ENCODE results near the gene HRH3. TPM values are rescaled to one million over a fixed set of nuclear protein-coding genes. Genes with fewer than 3 reads are reported as not detected.

HRH3 gene
- total RNA-seq, 4 donors from 2014 or later, result not detected

GRCh38 chr20:62232194-62232593 is 12.1 kb upstream of the HRH3 start:
- DNase-seq, result no peak
- H3K27ac ChIP-seq, result no peak overlapping the region
- H3K27me3 ChIP-seq, result no peaks in the 10 kb centered on the region
- no peak overlapping the region for H3K4me3 ChIP-seq
- intact Hi-C loops (cut with DNase I; ENCODE audit: low total_unique reads), result no loop called here
- no peak for TF ChIP-seq CTCF (IDR thresholded peaks at IDR 0.05 in 4 of 5, conservative IDR thresholded peaks at IDR 0.05 in 1 of 5)
- no peak for TF ChIP-seq POLR2A (IDR thresholded peaks at IDR 0.05)
- no peak for ATAC-seq
- H3K4me1 ChIP-seq, result peaks cover 21 to 25% of the 10 kb centered on the region in 2 donors
- in situ Hi-C loops (cut with MboI; ENCODE audit: low sequenced_read_pairs in 4 of 4), result no loop called here
- H3K9me3 ChIP-seq, result no peaks in the 10 kb centered on the region
- H3K36me3 ChIP-seq, result no peaks in the 10 kb centered on the region

GRCh38 chr20:62231292-62231691 is 11.2 kb upstream of the HRH3 start:
- no peak for TF ChIP-seq POLR2A (IDR thresholded peaks at IDR 0.05)
- TF ChIP-seq CTCF (IDR thresholded peaks at IDR 0.05 in 4 of 5, conservative IDR thresholded peaks at IDR 0.05 in 1 of 5), result no peak
- DNase-seq, result no peak
- ATAC-seq, result no peak
- intact Hi-C loops (cut with DNase I; ENCODE audit: low total_unique reads) (no loop called here), in situ Hi-C loops (cut with MboI; ENCODE audit: low sequenced_read_pairs in 4 of 4) (no loop called here)
- H3K4me1 ChIP-seq, result peaks cover 21 to 25% of the 10 kb centered on the region in 2 donors
- H3K36me3 ChIP-seq, result no peaks in the 10 kb centered on the region
- H3K27ac ChIP-seq, result no peak overlapping the region
- no peak overlapping the region for H3K4me3 ChIP-seq
- no peaks in the 10 kb centered on the region for H3K27me3 ChIP-seq
- H3K9me3 ChIP-seq, result no peaks in the 10 kb centered on the region

- H3K36me3 ChIP-seq, result no peaks in the 10 kb centered on the region
- DNase-seq (no peak), ATAC-seq (no peak)
- TF ChIP-seq POLR2A (IDR thresholded peaks at IDR 0.05) (no peak), CTCF (IDR thresholded peaks at IDR 0.05 in 4 of 5, conservative IDR thresholded peaks at IDR 0.05 in 1 of 5) (no peak)
- no peaks in the 10 kb centered on the region for H3K27me3 ChIP-seq
- no peak overlapping the region for H3K27ac ChIP-seq
- H3K4me1 ChIP-seq, result peaks cover 21 to 25% of the 10 kb centered on the region in 2 donors
- intact Hi-C loops (cut with DNase I; ENCODE audit: low total_unique reads), result no loop called here
- no peak overlapping the region for H3K4me3 ChIP-seq
- no peaks in the 10 kb centered on the region for H3K9me3 ChIP-seq
- in situ Hi-C loops (cut with MboI; ENCODE audit: low sequenced_read_pairs in 4 of 4), result no loop called here
Observed at GRCh38 chr20:62230696-62231095, 10.6 kb upstream of the HRH3 start.

GRCh38 chr20:62230276-62230675 is 10.2 kb upstream of the HRH3 start:
- intact Hi-C loops (cut with DNase I; ENCODE audit: low total_unique reads) (no loop called here), in situ Hi-C loops (cut with MboI; ENCODE audit: low sequenced_read_pairs in 4 of 4) (no loop called here)
- no peak for DNase-seq
- Histone ChIP-seq H3K9me3 (no peaks in the 10 kb centered on the region), H3K27ac (no peak overlapping the region), H3K36me3 (no peaks in the 10 kb centered on the region), H3K4me3 (no peak overlapping the region), H3K4me1 (peaks cover 17 to 21% of the 10 kb centered on the region in 2 donors), H3K27me3 (no peaks in the 10 kb centered on the region)
- TF ChIP-seq CTCF (IDR thresholded peaks at IDR 0.05 in 4 of 5, conservative IDR thresholded peaks at IDR 0.05 in 1 of 5) (no peak), POLR2A (IDR thresholded peaks at IDR 0.05) (no peak)
- no peak for ATAC-seq

- H3K4me3 ChIP-seq, result no peak overlapping the region
- H3K4me1 ChIP-seq, result peaks cover 10 to 16% of the 10 kb centered on the region in 2 donors
- intact Hi-C loops (cut with DNase I; ENCODE audit: low total_unique reads) (no loop called here), in situ Hi-C loops (cut with MboI; ENCODE audit: low sequenced_read_pairs in 4 of 4) (no loop called here)
- H3K9me3 ChIP-seq, result no peaks in the 10 kb centered on the region
- ATAC-seq (no peak), DNase-seq (no peak)
- H3K27me3 ChIP-seq, result no peaks in the 10 kb centered on the region
- no peak overlapping the region for H3K27ac ChIP-seq
- TF ChIP-seq POLR2A (IDR thresholded peaks at IDR 0.05) (no peak), CTCF (IDR thresholded peaks at IDR 0.05 in 4 of 5, conservative IDR thresholded peaks at IDR 0.05 in 1 of 5) (no peak)
- H3K36me3 ChIP-seq, result no peaks in the 10 kb centered on the region
Observed at GRCh38 chr20:62229667-62230066, 9.6 kb upstream of the HRH3 start.

Data from gastrocnemius medialis (tissue), 4 donors.